HG02678 (cell line): ENCODE data around the gene CAVIN1.
"Not testable (repeated sequence)": the region's sequence is repeated elsewhere in the genome, so short reads cannot be mapped to it uniquely, and the experiment has no call there.

Experiments
- ATAC-seq: cut with Tn5 transposase; IDR thresholded peaks from one replicate; pipeline ENCODE4 v1.9.1; 2021; ENCODE audit warnings: mild to moderate bottlenecking, moderate library complexity; ENCODE audit not compliant: unreplicated experiment

Gene CAVIN1

GRCh38 chr17:42422958-42423712 lies at the start of gene CAVIN1:
TSS of gene CAVIN1 (minus strand) at chr17:42423256. CDS start at chr17:42423097, 159 bp downstream.
- no peak for ATAC-seq

- ATAC-seq = no peak
Measured at GRCh38 chr17:42467889-42468288, 44.8 kb upstream of the CAVIN1 start.

- ATAC-seq = no peak
Measured at GRCh38 chr17:42463976-42464400, 40.9 kb upstream of the CAVIN1 start.

GRCh38 chr17:42460371-42460770 lies 37.3 kb upstream of the CAVIN1 start:
- no peak for ATAC-seq

- ATAC-seq = no peak
Measured at GRCh38 chr17:42459801-42460281, 36.8 kb upstream of the CAVIN1 start.

- no peak for ATAC-seq
Measured at GRCh38 chr17:42459256-42459800, 36.3 kb upstream of the CAVIN1 start.

- ATAC-seq = peak; percentile 79
Measured at GRCh38 chr17:42458497-42459255, 35.6 kb upstream of the CAVIN1 start, which contains the start of gene ATP6V0A1. TSS of gene ATP6V0A1 (plus strand) at chr17:42458878. CDS start at chr17:42460895, 2,017 bp downstream.

GRCh38 chr17:42457107-42457792 lies 34.2 kb upstream of the CAVIN1 start:
- no peak for ATAC-seq

GRCh38 chr17:42456223-42457106 lies 33.4 kb upstream of the CAVIN1 start:
- no peak for ATAC-seq

- ATAC-seq = not testable (repeated sequence)
Measured at GRCh38 chr17:42454987-42455386, 31.9 kb upstream of the CAVIN1 start.

- no peak for ATAC-seq
Measured at GRCh38 chr17:42453439-42453838, 30.4 kb upstream of the CAVIN1 start.

- not testable (repeated sequence) for ATAC-seq
Measured at GRCh38 chr17:42451270-42451669, 28.2 kb upstream of the CAVIN1 start.

GRCh38 chr17:42449838-42450237 lies 26.8 kb upstream of the CAVIN1 start:
- ATAC-seq = not testable (repeated sequence)

- not testable (repeated sequence) for ATAC-seq
Measured at GRCh38 chr17:42449176-42449575, 26.1 kb upstream of the CAVIN1 start.

- ATAC-seq = no peak
Measured at GRCh38 chr17:42442196-42442565, 19.1 kb upstream of the CAVIN1 start.

GRCh38 chr17:42441371-42442195 lies 18.5 kb upstream of the CAVIN1 start:
- ATAC-seq = no peak

- ATAC-seq = no peak
Measured at GRCh38 chr17:42438600-42439567, 15.8 kb upstream of the CAVIN1 start.

- no peak for ATAC-seq
Measured at GRCh38 chr17:42436391-42436790, 13.3 kb upstream of the CAVIN1 start.
